Astrocyte of the spinal cord (primary cell): ENCODE measurements around the gene ZNF287.
A peak's percentile ranks its signal among the peaks of the same experiment; 100 is the strongest.

Experiments
- DNase-seq: peaks from one replicate; pipeline ENCODE4 v3.0.0; 2011; ENCODE audit warnings: low read depth, low spot score
- H3K4me3 ChIP-seq: 2 replicates; pipeline ENCODE4 v1.5.1; 2011; ENCODE audit warnings: low read depth, mild to moderate bottlenecking, low read length, moderate library complexity
- CTCF ChIP-seq: IDR thresholded peaks from 2 replicates; pipeline ENCODE4 v1.5.1; 2012; ENCODE audit warnings: low read depth, mild to moderate bottlenecking, low read length, inconsistent platforms
- in situ Hi-C: cut with HindIII; loops from 2 replicates; pipeline ENCODE4 v1.10.0; 2017; ENCODE audit warnings: low sequenced_read_pairs

Gene ZNF287

GRCh38 chr17:16517477-16517876 is 51.5 kb downstream of the ZNF287 start:
- TF ChIP-seq CTCF = no peak
- no peak for DNase-seq
- H3K4me3 ChIP-seq = no peak overlapping the region
- in situ Hi-C loops = no loop called here

- DNase-seq = peak; percentile 76
- in situ Hi-C loops = no loop called here
- no peak for TF ChIP-seq CTCF
- peak overlapping the region; percentile 9 for H3K4me3 ChIP-seq
Observed at GRCh38 chr17:16516594-16517051, 52.4 kb downstream of the ZNF287 start.

GRCh38 chr17:16515933-16516332 is 53.1 kb downstream of the ZNF287 start:
- no peak for TF ChIP-seq CTCF
- in situ Hi-C loops = no loop called here

GRCh38 chr17:16513873-16514272 is 55.1 kb downstream of the ZNF287 start:
- no peak overlapping the region for H3K4me3 ChIP-seq
- in situ Hi-C loops = no loop called here
- no peak for DNase-seq
- TF ChIP-seq CTCF = no peak

More at GRCh38 chr17:16515933-16516332, 53.1 kb downstream of the ZNF287 start:
- no peak for DNase-seq
- no peak overlapping the region for H3K4me3 ChIP-seq

- no peak overlapping the region for H3K4me3 ChIP-seq
Observed at GRCh38 chr17:16512011-16512410, 57.0 kb downstream of the ZNF287 start.

GRCh38 chr17:16511593-16511992 is 57.4 kb downstream of the ZNF287 start:
- in situ Hi-C loops = no loop called here
- no peak overlapping the region for H3K4me3 ChIP-seq
- DNase-seq = no peak
- TF ChIP-seq CTCF = no peak

More at GRCh38 chr17:16512011-16512410, 57.0 kb downstream of the ZNF287 start:
- peak; percentile 62 for DNase-seq
- in situ Hi-C loops = no loop called here
- TF ChIP-seq CTCF = no peak
